HG03159 (cell line): Measurements from ENCODE around the gene LRRC51.

Experiments used
- ATAC-seq: cut with Tn5 transposase; IDR thresholded peaks from one replicate; pipeline ENCODE4 v1.9.1; 2021; ENCODE audit warnings: mild to moderate bottlenecking, moderate library complexity; ENCODE audit not compliant: unreplicated experiment

LRRC51 gene

GRCh38 chr11:72080326-72081183, at the start of gene LRRC51, which contains the start of gene NUMA1:
Gene LRRC51 (plus strand): TSS chr11:72080850. CDS start chr11:72089084, 8,234 bp downstream.
Gene NUMA1 (minus strand): TSS chr11:72080542. CDS start chr11:72035943, 44,599 bp downstream.
- peak; percentile 93 for ATAC-seq

- ATAC-seq: no peak
Observed at GRCh38 chr11:72036687-72037086, 44.0 kb upstream of the LRRC51 start.

- ATAC-seq: no peak
Observed at GRCh38 chr11:72037554-72038311, 42.9 kb upstream of the LRRC51 start.

GRCh38 chr11:72038491-72038890, 42.2 kb upstream of the LRRC51 start:
- no peak for ATAC-seq

GRCh38 chr11:72039031-72039855, 41.4 kb upstream of the LRRC51 start:
- no peak for ATAC-seq

GRCh38 chr11:72039856-72040401, 40.7 kb upstream of the LRRC51 start:
- no peak for ATAC-seq

GRCh38 chr11:72040491-72041363, 39.9 kb upstream of the LRRC51 start:
- no peak for ATAC-seq

- ATAC-seq: no peak
Observed at GRCh38 chr11:72041364-72042063, 39.1 kb upstream of the LRRC51 start.

- ATAC-seq: no peak
Observed at GRCh38 chr11:72042064-72042745, 38.4 kb upstream of the LRRC51 start.

GRCh38 chr11:72045849-72046248, 34.8 kb upstream of the LRRC51 start:
- ATAC-seq: no peak

GRCh38 chr11:72048766-72049460, 31.7 kb upstream of the LRRC51 start:
- ATAC-seq: no peak

GRCh38 chr11:72058416-72059034, 22.1 kb upstream of the LRRC51 start:
- no peak for ATAC-seq

- no peak for ATAC-seq
Observed at GRCh38 chr11:72061739-72062396, 18.8 kb upstream of the LRRC51 start.

GRCh38 chr11:72066855-72067254, 13.8 kb upstream of the LRRC51 start:
- ATAC-seq: no peak

GRCh38 chr11:72067266-72067665, 13.4 kb upstream of the LRRC51 start:
- ATAC-seq: no peak

- no peak for ATAC-seq
Observed at GRCh38 chr11:72067676-72068075, 13.0 kb upstream of the LRRC51 start.

GRCh38 chr11:72069200-72069599, 11.4 kb upstream of the LRRC51 start:
- no peak for ATAC-seq
